A549 (cell line): Measurements from ENCODE around the gene AXIN2. TPM values are rescaled to one million over a fixed set of nuclear protein-coding genes. Genes with fewer than 3 reads are reported as not detected.

ENCODE experiments used
- ATAC-seq, 2 experiments: fragments of 200-7000 bp in 1 of 2; fragments of >200 bp in 1 of 2; cut with Nextera tagmentation in 1 of 2; cut with Tn5 transposase in 1 of 2; 3 replicates each; pipeline versions ENCODE4 v1.8.0 to v1.9.1; 2018 to 2020; ENCODE audit warnings: mild to moderate bottlenecking in 1 of 2, moderate library complexity in 1 of 2
- CTCF ChIA-PET: fragments of 300-600 bp; sonication (Branson Sonifier 250); formaldehyde crosslinking; extraction: SDS; loops from one replicate; lab custom pipeline; 2021; ENCODE audit warnings: antibody characterized with exemption, inconsistent platforms; lab: Yijun Ruan, JAX
- POLR2A ChIA-PET: fragments of 350-600 bp; formaldehyde crosslinking; extraction: SDS; loops from one replicate; lab custom pipeline; 2021; ENCODE audit warnings: antibody characterized with exemption, inconsistent platforms; lab: Yijun Ruan, JAX
- DNase-seq, 2 experiments: peaks; one replicate each; pipeline versions ENCODE4 v3.0.0 to v3.0.0-alpha.2; 2011 to 2016; ENCODE audit warnings: low read depth in 1 of 2, low spot score in 1 of 2
- FAIRE-seq: peaks from 2 replicates; lab custom pipeline; 2011; peaks lifted over from hg19 to GRCh38; lab: Jason Lieb, UNC
- H3K27ac ChIP-seq, 2 experiments: fragments of >200 bp; sonication (Bioruptor Twin); formaldehyde crosslinking; 3 replicates each; pipeline ENCODE4 v1.5.1; 2016 to 2017
- H3K4me1 ChIP-seq: fragments of >200 bp; sonication (Bioruptor Twin); formaldehyde crosslinking; 3 replicates; pipeline ENCODE4 v1.6.1; 2016
- H3K4me2 ChIP-seq: fragments of >200 bp; sonication (Bioruptor Twin); formaldehyde crosslinking; 3 replicates; pipeline ENCODE4 v1.6.1; 2016
- H3K4me3 ChIP-seq: fragments of >200 bp; sonication (Bioruptor Twin); formaldehyde crosslinking; 3 replicates; pipeline ENCODE4 v1.5.1; 2016
- H3K9me3 ChIP-seq: fragments of >200 bp; sonication (Bioruptor Twin); formaldehyde crosslinking; 3 replicates; pipeline ENCODE4 v1.6.1; 2016
- CBX2 ChIP-seq: fragments of 200-600 bp; sonication (generic); IDR thresholded peaks from 2 replicates; pipeline ENCODE4 v1.6.1; 2016; ENCODE audit warnings: low read depth, mild to moderate bottlenecking, borderline replicate concordance
- CHD4 ChIP-seq: fragments of 200-600 bp; sonication (generic); IDR thresholded peaks from 2 replicates; pipeline ENCODE4 v1.6.1; 2016; ENCODE audit warnings: antibody characterized with exemption, mild to moderate bottlenecking, borderline replicate concordance
- EHF ChIP-seq: fragments of 250-450 bp; sonication (Bioruptor Pico); IDR thresholded peaks from 2 replicates; pipeline ENCODE4 v1.5.0; 2020; ENCODE audit warnings: mild to moderate bottlenecking
- EHMT2 ChIP-seq: fragments of 200-600 bp; sonication (generic); IDR thresholded peaks from 2 replicates; pipeline ENCODE4 v1.6.1; 2016; ENCODE audit warnings: antibody characterized with exemption, low read depth, mild to moderate bottlenecking, moderate library complexity
- FOSB ChIP-seq: fragments of 250-450 bp; sonication (Bioruptor Pico); IDR thresholded peaks from 2 replicates; pipeline ENCODE4 v1.5.0; 2020; ENCODE audit warnings: mild to moderate bottlenecking, moderate library complexity
- FOSL2 ChIP-seq, 2 experiments: fragments of 450-650 bp in 1 of 2; fragments of >200 bp in 1 of 2; sonication (Bioruptor Twin) in 1 of 2; formaldehyde crosslinking; IDR thresholded peaks; 2 replicates each; pipeline versions ENCODE4 v1.5.0 to v1.6.1; 2016 to 2020; ENCODE audit warnings: mild to moderate bottlenecking in 1 of 2, moderate library complexity in 1 of 2
- HDAC2 ChIP-seq: fragments of 200-600 bp; sonication (generic); IDR thresholded peaks from 2 replicates; pipeline ENCODE4 v1.6.1; 2016
- HEYL ChIP-seq: fragments of 250-450 bp; sonication (Bioruptor Pico); IDR thresholded peaks from 2 replicates; pipeline ENCODE4 v1.8.0; 2021; ENCODE audit warnings: mild to moderate bottlenecking, moderate library complexity
- JUN ChIP-seq, 2 experiments: fragments of >200 bp; sonication (Bioruptor Twin); formaldehyde crosslinking; IDR thresholded peaks; 2 replicates in 1 of 2; 3 replicates in 1 of 2; pipeline ENCODE4 v1.6.1; 2016 to 2017
- KDM1A ChIP-seq: fragments of 200-600 bp; sonication (generic); IDR thresholded peaks from 2 replicates; pipeline ENCODE4 v1.6.1; 2016; ENCODE audit warnings: low read depth, mild to moderate bottlenecking
- MAZ ChIP-seq: fragments of 150-350 bp; IDR thresholded peaks from 2 replicates; pipeline ENCODE4 v1.6.1; 2014; ENCODE audit warnings: antibody characterized with exemption, low read depth, low read length, borderline replicate concordance
- PHF8 ChIP-seq: fragments of 200-600 bp; sonication (generic); IDR thresholded peaks from 2 replicates; pipeline ENCODE4 v1.6.1; 2016; ENCODE audit warnings: low read depth, mild to moderate bottlenecking, antibody characterized with exemption, moderate library complexity, borderline replicate concordance
- POLR2AphosphoS2 ChIP-seq: conservative IDR thresholded peaks from 2 replicates; pipeline ENCODE4 v1.6.1; 2012; ENCODE audit warnings: low read length, improper control_type of control experiment, inconsistent platforms
- SREBF2 ChIP-seq: fragments of 450-650 bp; IDR thresholded peaks from 2 replicates; pipeline ENCODE4 v1.6.1; 2014; ENCODE audit warnings: mild to moderate bottlenecking, moderate library complexity
- TP53 ChIP-seq: fragments of 250-450 bp; sonication (Bioruptor Pico); IDR thresholded peaks from 2 replicates; pipeline ENCODE4 v1.5.0; 2021; ENCODE audit warnings: mild to moderate bottlenecking, moderate library complexity
- ZC3H11A ChIP-seq: fragments of 450-650 bp; IDR thresholded peaks from 2 replicates; pipeline ENCODE4 v1.6.1; 2014; ENCODE audit warnings: antibody characterized with exemption, mild to moderate bottlenecking
- ZFP36 ChIP-seq: fragments of 450-650 bp; IDR thresholded peaks from 2 replicates; pipeline ENCODE4 v1.6.1; 2014; ENCODE audit warnings: borderline replicate concordance; ENCODE audit not compliant: partially characterized antibody
- ZNF302 ChIP-seq: fragments of 250-450 bp; sonication (Bioruptor Pico); IDR thresholded peaks from 2 replicates; pipeline ENCODE4 v1.9.0; 2021; ENCODE audit warnings: inconsistent platforms, mild to moderate bottlenecking, moderate library complexity
- ZSCAN20 ChIP-seq: fragments of 250-450 bp; sonication (Bioruptor Pico); IDR thresholded peaks from 2 replicates; pipeline ENCODE4 v1.8.0; 2022; ENCODE audit warnings: mild to moderate bottlenecking, moderate library complexity
- WGBS: methylation state at CpG from one replicate; pipeline ENCODE4 v1.1.6; 2017; ENCODE audit errors: missing lambda C conversion rate; 5-methylcytosine and 5-hydroxymethylcytosine counted together
- polyA plus RNA-seq, 4 experiments: library from polyadenylated mRNA; depleted of rRNA in 3 of 4; stranded (reverse); fragments of >200 nt; fragmentation: RNase III in 1 of 4; extraction: RNeasy Plus Mini Kit Qiagen cat#74134 plus additional on column Dnase treatment in 1 of 4; gene quantifications; 2 replicates in 3 of 4; 3 replicates in 1 of 4; pipeline ENCODE4 v1.2.3, GENCODE V29; 2011 to 2017
- TF ChIP-seq, protein P1 (sequence below): fragments of >200 bp; sonication (Bioruptor Twin); formaldehyde crosslinking; IDR thresholded peaks from 3 replicates; pipeline ENCODE4 v1.6.1; 2016
- TF ChIP-seq, protein P2 (sequence below): fragments of 250-450 bp; sonication (Bioruptor Pico); IDR thresholded peaks from 2 replicates; pipeline ENCODE4 v1.5.0; 2021; ENCODE audit warnings: mild to moderate bottlenecking, moderate library complexity, borderline replicate concordance
- TF ChIP-seq, protein P3 (sequence below): IDR thresholded peaks from 2 replicates; pipeline ENCODE4 v1.6.1; 2012
- TF ChIP-seq, protein P4 (sequence below): fragments of 450-650 bp; IDR thresholded peaks from 2 replicates; pipeline ENCODE4 v1.6.1; 2014; ENCODE audit warnings: antibody characterized with exemption
- TF ChIP-seq, protein P5 (sequence below): fragments of 250-450 bp; sonication (Bioruptor Pico); IDR thresholded peaks from 2 replicates; pipeline ENCODE4 v1.5.0; 2020; ENCODE audit warnings: low read depth, mild to moderate bottlenecking, moderate library complexity
- TF ChIP-seq, protein P6 (sequence below): IDR thresholded peaks from 2 replicates; pipeline ENCODE4 v1.6.1; 2012

AXIN2 gene
- polyA plus RNA-seq, 2 of the 4 experiments (the other 2 are of a cell fraction) = 4.0 to 4.9 TPM

DNA sequence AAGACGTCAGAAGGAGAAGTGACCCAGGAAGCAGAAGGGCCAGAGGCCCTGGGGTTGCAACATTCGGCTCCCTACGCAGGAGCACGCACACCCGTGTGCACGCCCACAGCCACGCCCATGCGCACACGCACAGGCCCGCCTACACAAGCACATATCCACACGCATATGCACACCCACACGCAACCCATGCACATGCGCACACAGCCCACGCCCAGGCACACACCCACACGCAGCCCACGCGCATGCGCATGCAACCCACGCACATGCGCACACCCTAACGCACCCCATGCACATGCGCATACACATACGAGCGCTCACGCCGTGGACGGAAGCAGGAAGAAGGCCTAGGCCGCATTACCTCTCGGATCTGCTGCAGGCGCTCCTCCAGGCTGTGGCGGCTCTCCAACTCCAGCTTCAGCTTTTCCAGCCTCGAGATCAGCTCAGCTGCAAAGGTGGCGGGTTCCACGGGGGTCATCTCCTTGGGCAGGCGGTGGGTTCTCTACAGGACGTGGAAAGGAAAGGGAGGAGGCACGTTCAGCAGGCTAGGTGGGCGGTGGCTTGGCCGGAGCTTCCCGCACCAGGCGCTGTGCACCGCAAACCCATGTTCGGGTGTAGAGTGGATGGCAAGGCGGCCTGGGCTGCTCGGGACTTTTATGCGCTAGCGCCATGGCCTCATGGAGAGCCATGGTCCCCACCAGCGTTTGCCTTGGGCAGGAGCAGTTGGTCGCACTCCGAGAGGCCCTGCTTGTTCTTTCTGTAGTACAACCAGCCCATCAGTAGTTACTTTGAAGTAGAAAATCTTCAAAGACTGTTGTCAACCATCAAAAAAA lies 23.4 kb downstream of the AXIN2 start:
- no peak overlapping the region for H3K27ac ChIP-seq
- H3K4me2 ChIP-seq = no peak overlapping the region
- H3K4me3 ChIP-seq = no peak overlapping the region
- peaks cover 8% of the 10 kb centered on the region for H3K4me1 ChIP-seq
- no peaks in the 10 kb centered on the region for H3K9me3 ChIP-seq
- CTCF ChIA-PET = interaction anchor here (0.7 to 8.5 kb wide), 3 partner anchors 17 to 1157 kb away, joined by 3 to 54 read pairs (median 7); no protein-coding TSS in a partner anchor
- DNase-seq (no peak), FAIRE-seq (no peak), ATAC-seq (no peak)
- no peak for TF ChIP-seq FOSL2 (IDR thresholded peaks at IDR 0.05)
- TF ChIP-seq FOSL2 (CRISPR knock-in tag; IDR thresholded peaks at IDR 0.05) = no peak
- TF ChIP-seq, protein P1, sequence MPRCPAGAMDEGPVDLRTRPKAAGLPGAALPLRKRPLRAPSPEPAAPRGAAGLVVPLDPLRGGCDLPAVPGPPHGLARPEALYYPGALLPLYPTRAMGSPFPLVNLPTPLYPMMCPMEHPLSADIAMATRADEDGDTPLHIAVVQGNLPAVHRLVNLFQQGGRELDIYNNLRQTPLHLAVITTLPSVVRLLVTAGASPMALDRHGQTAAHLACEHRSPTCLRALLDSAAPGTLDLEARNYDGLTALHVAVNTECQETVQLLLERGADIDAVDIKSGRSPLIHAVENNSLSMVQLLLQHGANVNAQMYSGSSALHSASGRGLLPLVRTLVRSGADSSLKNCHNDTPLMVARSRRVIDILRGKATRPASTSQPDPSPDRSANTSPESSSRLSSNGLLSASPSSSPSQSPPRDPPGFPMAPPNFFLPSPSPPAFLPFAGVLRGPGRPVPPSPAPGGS = no peak
- TF ChIP-seq ZSCAN20 (CRISPR knock-in tag) = no peak
- no peak for TF ChIP-seq ZFP36
- TF ChIP-seq, protein P2, sequence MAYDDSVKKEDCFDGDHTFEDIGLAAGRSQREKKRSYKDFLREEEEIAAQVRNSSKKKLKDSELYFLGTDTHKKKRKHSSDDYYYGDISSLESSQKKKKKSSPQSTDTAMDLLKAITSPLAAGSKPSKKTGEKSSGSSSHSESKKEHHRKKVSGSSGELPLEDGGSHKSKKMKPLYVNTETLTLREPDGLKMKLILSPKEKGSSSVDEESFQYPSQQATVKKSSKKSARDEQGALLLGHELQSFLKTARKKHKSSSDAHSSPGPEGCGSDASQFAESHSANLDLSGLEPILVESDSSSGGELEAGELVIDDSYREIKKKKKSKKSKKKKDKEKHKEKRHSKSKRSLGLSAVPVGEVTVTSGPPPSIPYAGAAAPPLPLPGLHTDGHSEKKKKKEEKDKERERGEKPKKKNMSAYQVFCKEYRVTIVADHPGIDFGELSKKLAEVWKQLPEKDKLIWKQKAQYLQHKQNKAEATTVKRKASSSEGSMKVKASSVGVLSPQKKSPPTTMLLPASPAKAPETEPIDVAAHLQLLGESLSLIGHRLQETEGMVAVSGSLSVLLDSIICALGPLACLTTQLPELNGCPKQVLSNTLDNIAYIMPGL (CRISPR knock-in tag) = no peak
- no peak for TF ChIP-seq ZC3H11A
- no peak for TF ChIP-seq CHD4
- TF ChIP-seq EHF = no peak
- no peak for TF ChIP-seq PHF8
- no peak for TF ChIP-seq CBX2
- WGBS = 90% methylated on average over 50 of the region's 50 CpGs
- POLR2A ChIA-PET = interaction anchor here (0.6 kb wide), 1 partner anchor 11 kb away, joined by 5 read pairs; no protein-coding TSS in a partner anchor

DNA sequence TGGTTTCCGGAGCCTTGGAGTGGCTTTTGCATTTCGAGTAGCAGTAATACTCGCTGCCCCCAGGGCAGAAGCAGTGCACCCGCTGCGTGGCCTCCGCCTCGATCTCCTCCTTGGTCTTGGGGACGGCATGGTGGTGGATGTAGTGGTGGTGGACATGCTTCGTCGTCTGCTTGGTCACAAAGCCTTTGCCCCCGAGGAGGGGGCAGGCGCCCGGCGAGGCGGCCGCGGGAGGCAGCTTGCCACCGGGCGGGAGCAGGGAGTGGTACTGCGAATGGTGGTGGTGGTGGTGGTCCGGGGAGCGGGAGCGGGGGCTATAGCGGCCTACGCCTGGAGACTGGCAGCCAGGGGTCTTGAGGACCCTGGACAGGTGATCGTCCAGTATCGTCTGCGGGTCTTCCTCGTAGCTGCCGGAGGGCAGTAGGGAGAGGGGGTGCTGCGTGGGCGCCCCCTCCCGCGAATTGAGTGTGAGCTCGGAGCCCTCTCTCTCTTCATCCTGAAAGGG lies 24.1 kb downstream of the AXIN2 start:
- H3K4me3 ChIP-seq = no peak overlapping the region
- no peak for TF ChIP-seq FOSB (CRISPR knock-in tag)
- no peak for TF ChIP-seq TP53 (CRISPR knock-in tag)
- TF ChIP-seq ZC3H11A = no peak
- TF ChIP-seq, protein P3, sequence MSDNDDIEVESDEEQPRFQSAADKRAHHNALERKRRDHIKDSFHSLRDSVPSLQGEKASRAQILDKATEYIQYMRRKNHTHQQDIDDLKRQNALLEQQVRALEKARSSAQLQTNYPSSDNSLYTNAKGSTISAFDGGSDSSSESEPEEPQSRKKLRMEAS = no peak
- TF ChIP-seq, protein P4, sequence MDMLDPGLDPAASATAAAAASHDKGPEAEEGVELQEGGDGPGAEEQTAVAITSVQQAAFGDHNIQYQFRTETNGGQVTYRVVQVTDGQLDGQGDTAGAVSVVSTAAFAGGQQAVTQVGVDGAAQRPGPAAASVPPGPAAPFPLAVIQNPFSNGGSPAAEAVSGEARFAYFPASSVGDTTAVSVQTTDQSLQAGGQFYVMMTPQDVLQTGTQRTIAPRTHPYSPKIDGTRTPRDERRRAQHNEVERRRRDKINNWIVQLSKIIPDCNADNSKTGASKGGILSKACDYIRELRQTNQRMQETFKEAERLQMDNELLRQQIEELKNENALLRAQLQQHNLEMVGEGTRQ = no peak
- no peak for TF ChIP-seq HDAC2
- no peak for TF ChIP-seq ZNF302
- TF ChIP-seq POLR2AphosphoS2 = no peak
- no peak for TF ChIP-seq MAZ
- TF ChIP-seq, protein P5, sequence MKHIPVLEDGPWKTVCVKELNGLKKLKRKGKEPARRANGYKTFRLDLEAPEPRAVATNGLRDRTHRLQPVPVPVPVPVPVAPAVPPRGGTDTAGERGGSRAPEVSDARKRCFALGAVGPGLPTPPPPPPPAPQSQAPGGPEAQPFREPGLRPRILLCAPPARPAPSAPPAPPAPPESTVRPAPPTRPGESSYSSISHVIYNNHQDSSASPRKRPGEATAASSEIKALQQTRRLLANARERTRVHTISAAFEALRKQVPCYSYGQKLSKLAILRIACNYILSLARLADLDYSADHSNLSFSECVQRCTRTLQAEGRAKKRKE (CRISPR knock-in tag) = no peak
- TF ChIP-seq, protein P6, sequence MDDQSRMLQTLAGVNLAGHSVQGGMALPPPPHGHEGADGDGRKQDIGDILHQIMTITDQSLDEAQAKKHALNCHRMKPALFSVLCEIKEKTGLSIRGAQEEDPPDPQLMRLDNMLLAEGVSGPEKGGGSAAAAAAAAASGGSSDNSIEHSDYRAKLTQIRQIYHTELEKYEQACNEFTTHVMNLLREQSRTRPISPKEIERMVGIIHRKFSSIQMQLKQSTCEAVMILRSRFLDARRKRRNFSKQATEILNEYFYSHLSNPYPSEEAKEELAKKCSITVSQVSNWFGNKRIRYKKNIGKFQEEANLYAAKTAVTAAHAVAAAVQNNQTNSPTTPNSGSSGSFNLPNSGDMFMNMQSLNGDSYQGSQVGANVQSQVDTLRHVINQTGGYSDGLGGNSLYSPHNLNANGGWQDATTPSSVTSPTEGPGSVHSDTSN = no peak
- TF ChIP-seq, protein P2 (CRISPR knock-in tag) = no peak
- no peak for TF ChIP-seq ZFP36
- TF ChIP-seq HEYL (CRISPR knock-in tag) = no peak
- no peak for TF ChIP-seq JUN (IDR thresholded peaks at IDR 0.05)
- no peak for TF ChIP-seq SREBF2
- TF ChIP-seq EHMT2 = no peak
- TF ChIP-seq KDM1A = no peak
- CTCF ChIA-PET = interaction anchor here (0.7 to 8.5 kb wide), 2 partner anchors 18 to 1157 kb away, joined by 3 to 54 read pairs; no protein-coding TSS in a partner anchor
- DNase-seq (no peak), FAIRE-seq (no peak), ATAC-seq (no peak)
- peaks cover 2% of the 10 kb centered on the region for H3K4me1 ChIP-seq
- no peak overlapping the region for H3K4me2 ChIP-seq
- no peaks in the 10 kb centered on the region for H3K9me3 ChIP-seq
- 93% methylated on average over 34 of the region's 35 CpGs for WGBS
- POLR2A ChIA-PET = no interaction called here
- H3K27ac ChIP-seq = no peak overlapping the region
